HepG2 (cell line): ENCODE measurements around the gene ACADVL. TPM values are rescaled to one million over a fixed set of nuclear protein-coding genes. Genes with fewer than 3 reads are reported as not detected.

ENCODE experiments used
- BHLHE40 ChIP-seq: IDR thresholded peaks from 2 replicates; pipeline ENCODE4 v1.6.1; 2011; ENCODE audit warnings: low read length, improper control_type of control experiment
- FOXC1 ChIP-seq: sonication (generic); formaldehyde crosslinking; IDR thresholded peaks from 2 replicates; pipeline ENCODE4 v1.8.0; 2022; ENCODE audit warnings: mild to moderate bottlenecking, missing genetic modification reagents, borderline replicate concordance
- HOXA5 ChIP-seq: sonication (generic); formaldehyde crosslinking; IDR thresholded peaks from 2 replicates; pipeline ENCODE4 v1.4.0; 2020; ENCODE audit warnings: missing genetic modification reagents
- NR2F6 ChIP-seq, 2 experiments: IDR thresholded peaks; 2 replicates each; pipeline ENCODE4 v1.6.1; 2016; ENCODE audit warnings: antibody characterized with exemption in 1 of 2, mild to moderate bottlenecking in 1 of 2
- PATZ1 ChIP-seq: sonication (generic); formaldehyde crosslinking; IDR thresholded peaks from 2 replicates; pipeline ENCODE4 v1.4.0; 2020; ENCODE audit warnings: missing genetic modification reagents
- SALL2 ChIP-seq: sonication (generic); formaldehyde crosslinking; IDR thresholded peaks from 2 replicates; pipeline ENCODE4 v1.8.1; 2023; ENCODE audit warnings: mild to moderate bottlenecking, missing genetic modification reagents, inconsistent platforms
- SKI ChIP-seq: fragments of 450-650 bp; IDR thresholded peaks from one replicate; pipeline ENCODE4 v1.6.1; 2018; ENCODE audit warnings: mild to moderate bottlenecking; ENCODE audit not compliant: partially characterized antibody
- SMAD9 ChIP-seq: sonication (generic); formaldehyde crosslinking; IDR thresholded peaks from 2 replicates; pipeline ENCODE4 v1.5.1; 2020; ENCODE audit warnings: mild to moderate bottlenecking, missing genetic modification reagents
- SRY ChIP-seq: sonication (generic); formaldehyde crosslinking; IDR thresholded peaks from 2 replicates; pipeline ENCODE4 v1.8.0; 2022; ENCODE audit warnings: mild to moderate bottlenecking, missing genetic modification reagents
- ZC3H4 ChIP-seq: sonication (generic); formaldehyde crosslinking; IDR thresholded peaks from 2 replicates; pipeline ENCODE4 v1.4.0; 2020; ENCODE audit warnings: missing genetic modification reagents, borderline replicate concordance
- ZNF503 ChIP-seq: sonication (generic); formaldehyde crosslinking; IDR thresholded peaks from 2 replicates; pipeline ENCODE4 v1.4.0; 2020; ENCODE audit warnings: missing genetic modification reagents
- ZNF687 ChIP-seq: sonication (generic); formaldehyde crosslinking; IDR thresholded peaks from 2 replicates; pipeline ENCODE4 v1.5.1; 2020; ENCODE audit warnings: mild to moderate bottlenecking, missing genetic modification reagents, moderate library complexity
- polyA plus RNA-seq, 8 experiments: library from polyadenylated mRNA; depleted of rRNA in 3 of 8; stranded (reverse) in 7 of 8; unstranded in 1 of 8; fragments of >200 nt; fragmentation: Illumina TruSeq in 4 of 8; extraction: Trizol in 4 of 8; gene quantifications; 2 replicates each; pipeline versions ENCODE4 v1.2.1 to v1.2.3, GENCODE V29; 2011 to 2016; ENCODE audit warnings: low read depth in 4 of 8, missing spikeins in 1 of 8, mixed read lengths in 1 of 8; ENCODE audit not compliant: insufficient read depth in 1 of 8
- total RNA-seq, 5 experiments: library from RNA; depleted of rRNA; stranded (reverse); fragments of >200 nt; fragmentation: Illumina TruSeq; extraction: Trizol; gene quantifications; 2 replicates each; pipeline ENCODE4 v1.2.3, GENCODE V29; 2016; ENCODE audit warnings: low read depth in 1 of 5
- TF ChIP-seq, protein P1 (sequence below): sonication (generic); formaldehyde crosslinking; IDR thresholded peaks from 2 replicates; pipeline ENCODE4 v1.5.1; 2020; ENCODE audit warnings: mild to moderate bottlenecking, missing genetic modification reagents, borderline replicate concordance
- TF ChIP-seq, protein P2 (sequence below): sonication (generic); formaldehyde crosslinking; IDR thresholded peaks from 2 replicates; pipeline ENCODE4 v1.8.0; 2022; ENCODE audit warnings: missing genetic modification reagents, mild to moderate bottlenecking, moderate library complexity, borderline replicate concordance
- TF ChIP-seq, protein P3 (sequence below): sonication (generic); formaldehyde crosslinking; IDR thresholded peaks from 2 replicates; pipeline ENCODE4 v1.4.0; 2020; ENCODE audit warnings: missing genetic modification reagents

ACADVL gene
- total and polyA plus RNA-seq, 2 of the 13 experiments (the other 11 are each of a cell fraction or from before 2014, with no cell fraction given): 219 to 412 TPM

DNA sequence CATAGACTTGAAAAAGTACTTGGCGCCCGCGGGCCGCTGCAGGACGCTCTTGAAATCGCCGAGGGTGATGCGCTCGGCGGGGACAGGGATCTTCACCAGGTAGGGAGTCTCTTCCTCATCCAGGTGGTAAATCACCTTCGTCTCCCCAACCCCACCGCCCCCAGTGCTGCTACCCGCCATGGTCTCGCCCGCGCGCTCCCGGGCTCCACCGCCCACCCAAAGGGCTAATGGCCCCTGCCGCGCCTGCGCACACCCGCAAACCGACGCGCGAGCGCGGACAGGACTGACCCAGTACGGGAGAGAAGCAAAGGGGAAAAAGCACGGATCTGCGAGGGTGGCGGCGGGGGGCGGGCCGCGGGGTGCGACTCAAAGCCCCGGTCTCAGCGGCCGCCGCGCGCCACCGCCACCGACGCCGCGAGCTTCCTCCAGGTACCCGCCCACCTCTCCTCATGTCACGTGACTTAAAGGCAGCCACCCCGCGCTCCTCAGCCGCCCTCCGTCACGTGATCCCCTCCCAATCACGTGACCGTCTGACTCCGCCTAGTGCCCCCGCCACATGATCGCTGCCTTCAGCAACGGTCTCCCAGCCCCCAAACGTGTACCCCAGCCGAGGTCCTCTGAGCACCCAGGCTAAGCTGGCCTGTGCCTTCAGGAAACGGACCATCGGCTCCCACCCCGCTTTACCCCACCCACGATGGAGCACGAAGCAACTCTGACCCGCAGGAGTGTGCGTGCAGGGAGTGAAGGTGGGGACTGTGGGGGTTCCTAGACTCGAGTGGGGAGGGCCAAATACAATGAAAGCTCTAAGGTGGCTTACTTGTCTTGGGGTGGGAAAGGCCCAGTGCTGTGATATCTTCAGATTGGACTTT lies 14.6 kb downstream of the ACADVL start, which contains the start of gene DVL2 (continued):
- TF ChIP-seq PATZ1 (CRISPR knock-in tag): peak; percentile 94
- TF ChIP-seq ZNF687 (CRISPR knock-in tag): peak; percentile 95
- TF ChIP-seq HOXA5 (CRISPR knock-in tag): peak; percentile 69; the same call in 1 of the 2 replicates
- TF ChIP-seq NR2F6 (IDR thresholded peaks at IDR 0.05): no peak
- TF ChIP-seq NR2F6 (CRISPR knock-in tag; IDR thresholded peaks at IDR 0.05): peak; percentile 58; the same call in 1 of the 2 replicates
- TF ChIP-seq, protein P1, sequence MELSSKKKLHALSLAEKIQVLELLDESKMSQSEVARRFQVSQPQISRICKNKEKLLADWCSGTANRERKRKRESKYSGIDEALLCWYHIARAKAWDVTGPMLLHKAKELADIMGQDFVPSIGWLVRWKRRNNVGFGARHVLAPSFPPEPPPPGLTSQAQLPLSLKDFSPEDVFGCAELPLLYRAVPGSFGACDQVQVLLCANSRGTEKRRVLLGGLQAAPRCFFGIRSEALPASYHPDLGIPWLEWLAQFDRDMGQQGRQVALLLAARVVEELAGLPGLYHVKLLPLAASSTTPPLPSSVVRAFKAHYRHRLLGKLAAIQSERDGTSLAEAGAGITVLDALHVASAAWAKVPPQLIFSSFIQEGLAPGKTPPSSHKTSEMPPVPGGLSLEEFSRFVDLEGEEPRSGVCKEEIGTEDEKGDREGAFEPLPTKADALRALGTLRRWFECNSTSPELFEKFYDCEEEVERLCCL (CRISPR knock-in tag): no peak
- 0 out of 2 replicates have a peak, but pooled peaks have one; percentile 77 for TF ChIP-seq SRY
- TF ChIP-seq SKI: peak; percentile 77
- peak; percentile 83 for TF ChIP-seq FOXC1 (CRISPR knock-in tag)
- TF ChIP-seq, protein P2, sequence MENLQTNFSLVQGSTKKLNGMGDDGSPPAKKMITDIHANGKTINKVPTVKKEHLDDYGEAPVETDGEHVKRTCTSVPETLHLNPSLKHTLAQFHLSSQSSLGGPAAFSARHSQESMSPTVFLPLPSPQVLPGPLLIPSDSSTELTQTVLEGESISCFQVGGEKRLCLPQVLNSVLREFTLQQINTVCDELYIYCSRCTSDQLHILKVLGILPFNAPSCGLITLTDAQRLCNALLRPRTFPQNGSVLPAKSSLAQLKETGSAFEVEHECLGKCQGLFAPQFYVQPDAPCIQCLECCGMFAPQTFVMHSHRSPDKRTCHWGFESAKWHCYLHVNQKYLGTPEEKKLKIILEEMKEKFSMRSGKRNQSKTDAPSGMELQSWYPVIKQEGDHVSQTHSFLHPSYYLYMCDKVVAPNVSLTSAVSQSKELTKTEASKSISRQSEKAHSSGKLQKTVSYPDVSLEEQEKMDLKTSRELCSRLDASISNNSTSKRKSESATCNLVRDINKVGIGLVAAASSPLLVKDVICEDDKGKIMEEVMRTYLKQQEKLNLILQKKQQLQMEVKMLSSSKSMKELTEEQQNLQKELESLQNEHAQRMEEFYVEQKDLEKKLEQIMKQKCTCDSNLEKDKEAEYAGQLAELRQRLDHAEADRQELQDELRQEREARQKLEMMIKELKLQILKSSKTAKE (CRISPR knock-in tag): peak; percentile 74
- TF ChIP-seq, protein P3, sequence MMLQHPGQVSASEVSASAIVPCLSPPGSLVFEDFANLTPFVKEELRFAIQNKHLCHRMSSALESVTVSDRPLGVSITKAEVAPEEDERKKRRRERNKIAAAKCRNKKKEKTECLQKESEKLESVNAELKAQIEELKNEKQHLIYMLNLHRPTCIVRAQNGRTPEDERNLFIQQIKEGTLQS (CRISPR knock-in tag): no peak; the same call in none of the 2 replicates
- 0 out of 2 replicates have a peak, but pooled peaks have one; percentile 32 for TF ChIP-seq SMAD9 (CRISPR knock-in tag)
- peak; percentile 79; the same call in 1 of the 2 replicates for TF ChIP-seq ZNF503 (CRISPR knock-in tag)
- peak; percentile 90 for TF ChIP-seq ZC3H4 (CRISPR knock-in tag)
- peak; percentile 84 for TF ChIP-seq SALL2
- TF ChIP-seq BHLHE40: peak; percentile 99
